GM10266 (cell line): Measurements from ENCODE around the gene MAGI1.

ENCODE experiments used
- DNase-seq: peaks from one replicate; pipeline ENCODE4 v3.0.0; 2012; ENCODE audit errors: extremely low spot score
- CTCF ChIP-seq: IDR thresholded peaks from 2 replicates; pipeline ENCODE4 v1.5.1; 2012; ENCODE audit warnings: mild to moderate bottlenecking, low read depth; ENCODE audit not compliant: control insufficient read depth, insufficient read depth; ENCODE audit errors: missing control alignments

The MAGI1 gene

GRCh38 chr3:65807225-65807624 lies 231.5 kb downstream of the MAGI1 start:
- no peak for DNase-seq
- TF ChIP-seq CTCF: no peak

- TF ChIP-seq CTCF: no peak
- DNase-seq: no peak
Observed at GRCh38 chr3:65806600-65806999, 232.1 kb downstream of the MAGI1 start.

GRCh38 chr3:65796676-65797075 lies 242.0 kb downstream of the MAGI1 start:
- no peak for DNase-seq
- no peak for TF ChIP-seq CTCF

- TF ChIP-seq CTCF: no peak
- DNase-seq: no peak
Observed at GRCh38 chr3:65795166-65795565, 243.6 kb downstream of the MAGI1 start.

- DNase-seq: no peak
- no peak for TF ChIP-seq CTCF
Observed at GRCh38 chr3:65793495-65794200, 245.1 kb downstream of the MAGI1 start.

GRCh38 chr3:65788461-65788860 lies 250.3 kb downstream of the MAGI1 start:
- TF ChIP-seq CTCF: no peak

GRCh38 chr3:65787827-65788226 lies 250.9 kb downstream of the MAGI1 start:
- no peak for TF ChIP-seq CTCF
- no peak for DNase-seq

More at GRCh38 chr3:65788461-65788860, 250.3 kb downstream of the MAGI1 start:
- no peak for DNase-seq
